IMR-90 (cell line): ENCODE measurements around the gene NTSR1. TPM values are rescaled to one million over a fixed set of nuclear protein-coding genes. Genes with fewer than 3 reads are reported as not detected.

Source experiments
- ATAC-seq: fragments of 200-7000 bp; cut with Tn5 transposase; 2 replicates; pipeline ENCODE4 v1.9.1; 2020; ENCODE audit warnings: low read depth, mild to moderate bottlenecking, moderate library complexity
- BruUV-seq: library from RNA; stranded (reverse); fragments of 400-500 nt; replicated peaks from 2 replicates; lab custom pipeline; 2021; lab: Mats Ljungman, UMichigan
- CTCF ChIA-PET: fragments of 300-600 bp; formaldehyde crosslinking; extraction: SDS; loops from one replicate; lab custom pipeline; 2021; ENCODE audit warnings: antibody characterized with exemption; lab: Yijun Ruan, JAX
- POLR2A ChIA-PET: fragments of 300-600 bp; sonication (Branson Sonifier 250); formaldehyde crosslinking; loops from one replicate; lab custom pipeline; 2022; ENCODE audit warnings: antibody characterized with exemption; ENCODE audit not compliant: unreplicated experiment; lab: Charles Lee
- DNase-seq: peaks from one replicate; pipeline ENCODE4 v3.0.0; 2013
- H2AFZ ChIP-seq: replicated peaks from 2 replicates; pipeline ENCODE3; 2013; ENCODE audit warnings: low read length, mild to moderate bottlenecking; ENCODE audit not compliant: poor library complexity
- H2AK5ac ChIP-seq: 2 replicates; pipeline ENCODE4 v1.6.1; 2013; ENCODE audit warnings: low read depth, low read length, inconsistent platforms
- H2AK9ac ChIP-seq: replicated peaks from 2 replicates; pipeline ENCODE3; 2013; ENCODE audit warnings: mild to moderate bottlenecking, low read depth, low read length, moderate library complexity; ENCODE audit not compliant: poor library complexity
- H2BK120ac ChIP-seq: 2 replicates; pipeline ENCODE4 v1.6.1; 2013; ENCODE audit warnings: low read depth, low read length, inconsistent platforms
- H2BK15ac ChIP-seq: 3 replicates; pipeline ENCODE4 v1.6.1; 2013; ENCODE audit warnings: low read depth, low read length, inconsistent platforms
- H2BK20ac ChIP-seq: 2 replicates; pipeline ENCODE4 v1.6.1; 2013; ENCODE audit warnings: low read depth, mild to moderate bottlenecking, inconsistent platforms, low read length, moderate library complexity
- H2BK5ac ChIP-seq: 2 replicates; pipeline ENCODE4 v1.6.1; 2013; ENCODE audit warnings: mild to moderate bottlenecking, low read depth, low read length, inconsistent platforms; ENCODE audit not compliant: poor library complexity, severe bottlenecking
- H3K14ac ChIP-seq: replicated peaks from 2 replicates; pipeline ENCODE4 v1.6.1; 2013; ENCODE audit warnings: low read depth, low read length, inconsistent platforms
- H3K18ac ChIP-seq: 2 replicates; pipeline ENCODE4 v1.6.1; 2013; ENCODE audit warnings: low read depth, low read length, control low read depth
- H3K23ac ChIP-seq: 2 replicates; pipeline ENCODE4 v1.6.1; 2013; ENCODE audit warnings: low read depth, low read length, inconsistent platforms
- H3K27ac ChIP-seq: 2 replicates; pipeline ENCODE4 v1.5.1; 2013; ENCODE audit warnings: mild to moderate bottlenecking, control low read depth, low read length; ENCODE audit not compliant: insufficient read depth
- H3K27me3 ChIP-seq: 2 replicates; pipeline ENCODE4 v1.6.1; 2013; ENCODE audit warnings: low read length; ENCODE audit not compliant: control insufficient read depth, insufficient read depth
- H3K36me3 ChIP-seq: 2 replicates; pipeline ENCODE4 v1.6.1; 2013; ENCODE audit warnings: low read length, mixed read lengths; ENCODE audit not compliant: control insufficient read depth, insufficient read depth
- H3K4ac ChIP-seq: 2 replicates; pipeline ENCODE4 v1.6.1; 2013; ENCODE audit warnings: low read depth, low read length, inconsistent platforms
- H3K4me1 ChIP-seq: 2 replicates; pipeline ENCODE4 v1.6.1; 2013; ENCODE audit warnings: low read length, mixed read lengths; ENCODE audit not compliant: control insufficient read depth, insufficient read depth
- H3K4me2 ChIP-seq: 2 replicates; pipeline ENCODE4 v1.6.1; 2013; ENCODE audit warnings: low read depth, mild to moderate bottlenecking, control low read depth, low read length, moderate library complexity
- H3K4me3 ChIP-seq: 2 replicates; pipeline ENCODE4 v1.5.1; 2013; ENCODE audit warnings: low read depth, mild to moderate bottlenecking, control low read depth, low read length, moderate library complexity; ENCODE audit not compliant: insufficient read depth
- H3K56ac ChIP-seq: 2 replicates; pipeline ENCODE4 v1.6.1; 2013; ENCODE audit warnings: low read length, inconsistent platforms; ENCODE audit not compliant: insufficient read depth; ENCODE audit errors: extremely low read depth
- H3K79me1 ChIP-seq, 2 experiments: 2 replicates each; pipeline ENCODE4 v1.6.1; 2013; ENCODE audit warnings: low read length in 2 of 2, inconsistent platforms in 1 of 2, low read depth in 1 of 2
- H3K9ac ChIP-seq: 2 replicates; pipeline ENCODE4 v1.6.1; 2013; ENCODE audit warnings: low read depth, low read length, control low read depth
- H3K9me1 ChIP-seq: 2 replicates; pipeline ENCODE4 v1.6.1; 2013; ENCODE audit warnings: low read length, inconsistent platforms; ENCODE audit not compliant: insufficient read depth
- H3K9me3 ChIP-seq: 2 replicates; pipeline ENCODE4 v1.6.1; 2013; ENCODE audit warnings: low read length; ENCODE audit not compliant: control insufficient read depth, insufficient read depth
- H4K20me1 ChIP-seq: 2 replicates; pipeline ENCODE4 v1.6.1; 2013; ENCODE audit warnings: low read length, inconsistent platforms; ENCODE audit not compliant: insufficient read depth
- H4K5ac ChIP-seq: 2 replicates; pipeline ENCODE4 v1.6.1; 2013; ENCODE audit warnings: mild to moderate bottlenecking, low read depth, low read length, control low read depth
- H4K8ac ChIP-seq, 2 experiments: 2 replicates each; pipeline ENCODE4 v1.6.1; 2013; ENCODE audit warnings: low read depth in 2 of 2, low read length in 2 of 2, control low read depth in 1 of 2, inconsistent platforms in 1 of 2
- H4K91ac ChIP-seq: 2 replicates; pipeline ENCODE4 v1.6.1; 2013; ENCODE audit warnings: low read depth, low read length, inconsistent platforms; ENCODE audit not compliant: insufficient read depth
- BHLHE40 ChIP-seq: fragments of 150-350 bp; IDR thresholded peaks from 2 replicates; pipeline ENCODE4 v1.6.1; 2016; ENCODE audit warnings: mild to moderate bottlenecking, low read depth, low read length
- CEBPB ChIP-seq: IDR thresholded peaks from 2 replicates; pipeline ENCODE4 v1.6.1; 2012; ENCODE audit warnings: low read depth, low read length, improper control_type of control experiment
- CHD1 ChIP-seq: IDR thresholded peaks from 2 replicates; pipeline ENCODE4 v1.6.1; 2012; ENCODE audit warnings: low read depth, low read length, improper control_type of control experiment
- FOS ChIP-seq: fragments of 150-350 bp; IDR thresholded peaks from 2 replicates; pipeline ENCODE4 v1.6.1; 2016; ENCODE audit warnings: low read depth, low read length
- MAZ ChIP-seq: IDR thresholded peaks from 2 replicates; pipeline ENCODE4 v1.6.1; 2012; ENCODE audit warnings: low read depth, mild to moderate bottlenecking, low read length, improper control_type of control experiment, moderate library complexity, borderline replicate concordance
- MXI1 ChIP-seq: IDR thresholded peaks from 2 replicates; pipeline ENCODE4 v1.6.1; 2012; ENCODE audit warnings: low read depth, mild to moderate bottlenecking, low read length, moderate library complexity, borderline replicate concordance
- NFE2L2 ChIP-seq: fragments of 150-350 bp; IDR thresholded peaks from 2 replicates; pipeline ENCODE4 v1.6.1; 2016; ENCODE audit warnings: low read depth, mild to moderate bottlenecking, low read length
- POLR2A ChIP-seq: IDR thresholded peaks from 2 replicates; pipeline ENCODE4 v1.6.1; 2012; ENCODE audit warnings: mild to moderate bottlenecking, low read depth, low read length
- RAD21 ChIP-seq: IDR thresholded peaks from 2 replicates; pipeline ENCODE4 v1.6.1; 2012; ENCODE audit warnings: low read length, improper control_type of control experiment
- RCOR1 ChIP-seq: IDR thresholded peaks from 2 replicates; pipeline ENCODE4 v1.6.1; 2012; ENCODE audit warnings: mild to moderate bottlenecking, low read length, improper control_type of control experiment; ENCODE audit not compliant: insufficient replicate concordance
- RFX5 ChIP-seq: IDR thresholded peaks from 2 replicates; pipeline ENCODE4 v1.8.0; 2012; ENCODE audit warnings: low read depth, mild to moderate bottlenecking, low read length, moderate library complexity
- SMC3 ChIP-seq: fragments of 150-350 bp; IDR thresholded peaks from 2 replicates; pipeline ENCODE4 v1.6.1; 2016; ENCODE audit warnings: low read depth, mild to moderate bottlenecking, antibody characterized with exemption, low read length, moderate library complexity
- WGBS, 2 experiments: methylation state at CpG; one replicate each; pipeline versions ENCODE4 v1.1.5 to v1.1.7; 2013; ENCODE audit warnings: missing lambda C conversion rate in 2 of 2; ENCODE audit not compliant: insufficient read length in 1 of 2; ENCODE audit errors: extremely low coverage in 2 of 2; 5-methylcytosine and 5-hydroxymethylcytosine counted together
- dilution Hi-C: fragments of 300-500 bp; cut with HindIII; formaldehyde crosslinking; loops from one replicate; pipeline ENCODE4 v1.14.3; 2018; ENCODE audit warnings: low sequenced_read_pairs; ENCODE audit not compliant: unreplicated experiment
- in situ Hi-C: fragments of 300-500 bp; cut with MboI; formaldehyde crosslinking; loops from 3 replicates; pipeline ENCODE4 v1.14.3; 2019; ENCODE audit warnings: low sequenced_read_pairs, inconsistent platforms, mixed read lengths
- intact Hi-C: fragments of 100-400 bp; cut with micrococcal nuclease; formaldehyde crosslinking; loops from 2 replicates; pipeline ENCODE4 v1.10.0; 2022
- polyA plus RNA-seq, 3 experiments: library from polyadenylated mRNA; depleted of rRNA; stranded (reverse); fragments of >200 nt; gene quantifications; 2 replicates each; pipeline ENCODE4 v1.2.3, GENCODE V29; 2012; ENCODE audit warnings: low replicate concordance in 1 of 3
- total RNA-seq: library from RNA; depleted of rRNA; stranded (reverse); fragments of >200 nt; gene quantifications from 2 replicates; pipeline ENCODE4 v1.2.3, GENCODE V29; 2012
- TF ChIP-seq, protein P1 (sequence below): conservative IDR thresholded peaks from 2 replicates; pipeline ENCODE4 v1.5.1; 2012; ENCODE audit warnings: mild to moderate bottlenecking, low read depth, low read length, improper control_type of control experiment
- TF ChIP-seq, protein P2 (sequence below): fragments of 150-350 bp; IDR thresholded peaks from 2 replicates; pipeline ENCODE4 v1.6.1; 2017; ENCODE audit warnings: mild to moderate bottlenecking, antibody characterized with exemption, low read length, low read depth
- TF ChIP-seq, protein P3 (sequence below): fragments of 150-350 bp; IDR thresholded peaks from 2 replicates; pipeline ENCODE4 v1.6.1; 2016; ENCODE audit warnings: low read depth, mild to moderate bottlenecking, low read length, moderate library complexity, borderline replicate concordance

NTSR1 gene
- total and polyA plus RNA-seq, 2 of the 4 experiments (the other 2 are of a cell fraction): 0.54 to 1.8 TPM

DNA sequence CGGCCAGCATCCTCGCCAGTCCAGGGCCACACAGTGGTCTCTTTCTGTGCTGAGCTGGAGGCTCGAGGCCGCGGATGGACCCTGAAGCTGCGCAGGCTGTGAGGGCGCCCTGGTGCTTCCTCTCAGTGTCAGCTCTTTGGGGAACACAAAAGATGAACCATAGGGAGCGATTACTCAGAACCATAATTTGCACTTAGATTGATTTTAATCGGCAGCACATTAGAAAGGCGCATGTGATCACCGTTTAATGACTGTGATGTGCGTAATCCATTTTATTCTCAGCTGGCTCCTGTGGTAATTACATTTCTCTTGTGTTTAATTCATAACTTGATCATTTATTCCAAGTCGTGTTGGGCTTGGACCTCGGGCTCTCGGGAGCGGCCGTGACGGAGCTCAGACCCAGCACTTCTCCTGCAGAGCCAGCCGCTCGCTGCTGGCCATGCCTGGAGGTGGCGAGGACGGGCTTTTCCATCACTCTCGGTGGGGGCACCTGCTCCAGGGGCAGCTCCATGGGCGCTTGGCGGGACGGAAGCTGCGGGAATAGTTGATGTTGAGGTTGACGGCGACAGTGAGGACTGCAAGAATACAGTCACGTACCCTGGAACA, 25.6 kb upstream of the NTSR1 start:
- H3K4me1 ChIP-seq: no peaks in the 10 kb centered on the region
- H2BK120ac ChIP-seq: no peak overlapping the region
- H3K56ac ChIP-seq: no peak overlapping the region
- no peak overlapping the region for H3K4ac ChIP-seq
- no peaks in the 10 kb centered on the region for H4K20me1 ChIP-seq
- intact Hi-C loops: no loop called here
- no peak overlapping the region for H2AK5ac ChIP-seq
- H3K9ac ChIP-seq: no peak overlapping the region
- H3K79me1 ChIP-seq: no peaks in the 10 kb centered on the region
- 74% methylated on average over 13 of the region's 30 CpGs; no CpG with 5 or more reads in 1 of the 2 experiments for WGBS, 2 experiments
- H3K36me3 ChIP-seq: no peaks in the 10 kb centered on the region
- H3K18ac ChIP-seq: no peak overlapping the region
- H4K91ac ChIP-seq: no peak overlapping the region
- H2BK20ac ChIP-seq: no peak overlapping the region
- H2AK9ac ChIP-seq: no peak overlapping the region
- H2BK15ac ChIP-seq: no peak overlapping the region
- H3K27ac ChIP-seq: no peak overlapping the region
- H3K14ac ChIP-seq: no peak overlapping the region
- no peak overlapping the region for H3K4me2 ChIP-seq
- H4K8ac ChIP-seq: no peak overlapping the region
- H2AFZ ChIP-seq: no peak overlapping the region
- H3K9me3 ChIP-seq: peaks cover 9% of the 10 kb centered on the region
- no peak for TF ChIP-seq FOS
- TF ChIP-seq RCOR1: no peak
- no peak for TF ChIP-seq NFE2L2
- TF ChIP-seq, protein P1, sequence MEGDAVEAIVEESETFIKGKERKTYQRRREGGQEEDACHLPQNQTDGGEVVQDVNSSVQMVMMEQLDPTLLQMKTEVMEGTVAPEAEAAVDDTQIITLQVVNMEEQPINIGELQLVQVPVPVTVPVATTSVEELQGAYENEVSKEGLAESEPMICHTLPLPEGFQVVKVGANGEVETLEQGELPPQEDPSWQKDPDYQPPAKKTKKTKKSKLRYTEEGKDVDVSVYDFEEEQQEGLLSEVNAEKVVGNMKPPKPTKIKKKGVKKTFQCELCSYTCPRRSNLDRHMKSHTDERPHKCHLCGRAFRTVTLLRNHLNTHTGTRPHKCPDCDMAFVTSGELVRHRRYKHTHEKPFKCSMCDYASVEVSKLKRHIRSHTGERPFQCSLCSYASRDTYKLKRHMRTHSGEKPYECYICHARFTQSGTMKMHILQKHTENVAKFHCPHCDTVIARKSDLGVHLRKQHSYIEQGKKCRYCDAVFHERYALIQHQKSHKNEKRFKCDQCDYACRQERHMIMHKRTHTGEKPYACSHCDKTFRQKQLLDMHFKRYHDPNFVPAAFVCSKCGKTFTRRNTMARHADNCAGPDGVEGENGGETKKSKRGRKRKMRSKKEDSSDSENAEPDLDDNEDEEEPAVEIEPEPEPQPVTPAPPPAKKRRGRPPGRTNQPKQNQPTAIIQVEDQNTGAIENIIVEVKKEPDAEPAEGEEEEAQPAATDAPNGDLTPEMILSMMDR: no peak
- TF ChIP-seq MXI1: no peak
- TF ChIP-seq BHLHE40: no peak
- TF ChIP-seq MAZ: no peak
- TF ChIP-seq CHD1: no peak
- TF ChIP-seq POLR2A: no peak
- no peak for TF ChIP-seq SMC3
- TF ChIP-seq, protein P2, sequence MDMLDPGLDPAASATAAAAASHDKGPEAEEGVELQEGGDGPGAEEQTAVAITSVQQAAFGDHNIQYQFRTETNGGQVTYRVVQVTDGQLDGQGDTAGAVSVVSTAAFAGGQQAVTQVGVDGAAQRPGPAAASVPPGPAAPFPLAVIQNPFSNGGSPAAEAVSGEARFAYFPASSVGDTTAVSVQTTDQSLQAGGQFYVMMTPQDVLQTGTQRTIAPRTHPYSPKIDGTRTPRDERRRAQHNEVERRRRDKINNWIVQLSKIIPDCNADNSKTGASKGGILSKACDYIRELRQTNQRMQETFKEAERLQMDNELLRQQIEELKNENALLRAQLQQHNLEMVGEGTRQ: no peak
- TF ChIP-seq, protein P3, sequence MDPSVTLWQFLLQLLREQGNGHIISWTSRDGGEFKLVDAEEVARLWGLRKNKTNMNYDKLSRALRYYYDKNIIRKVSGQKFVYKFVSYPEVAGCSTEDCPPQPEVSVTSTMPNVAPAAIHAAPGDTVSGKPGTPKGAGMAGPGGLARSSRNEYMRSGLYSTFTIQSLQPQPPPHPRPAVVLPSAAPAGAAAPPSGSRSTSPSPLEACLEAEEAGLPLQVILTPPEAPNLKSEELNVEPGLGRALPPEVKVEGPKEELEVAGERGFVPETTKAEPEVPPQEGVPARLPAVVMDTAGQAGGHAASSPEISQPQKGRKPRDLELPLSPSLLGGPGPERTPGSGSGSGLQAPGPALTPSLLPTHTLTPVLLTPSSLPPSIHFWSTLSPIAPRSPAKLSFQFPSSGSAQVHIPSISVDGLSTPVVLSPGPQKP: no peak
- no peak for TF ChIP-seq CEBPB
- no peak for TF ChIP-seq RAD21
- TF ChIP-seq RFX5: no peak
- no peaks in the 10 kb centered on the region for H3K9me1 ChIP-seq
- BruUV-seq: no TSS peak
- in situ Hi-C loops: loop anchor here (25.0 kb wide), 1 partner anchor 329 kb away; the partner anchor contains the start of gene BHLHE23
- ATAC-seq (no peak), DNase-seq (no peak)
- ChIA-PET CTCF (no interaction called here), POLR2A (no interaction called here)
- H3K23ac ChIP-seq: no peak overlapping the region
- H3K27me3 ChIP-seq: peaks cover 35% of the 10 kb centered on the region
- no peak overlapping the region for H3K4me3 ChIP-seq
- no peak overlapping the region for H4K5ac ChIP-seq
- dilution Hi-C loops: no loop called here
- H2BK5ac ChIP-seq: no peak overlapping the region
